ENCODE data around the gene THEMIS.
"Not testable (repeated sequence)": the region's sequence is repeated elsewhere in the genome, so short reads cannot be mapped to it uniquely, and the experiment has no call there.

Gene THEMIS

DNA sequence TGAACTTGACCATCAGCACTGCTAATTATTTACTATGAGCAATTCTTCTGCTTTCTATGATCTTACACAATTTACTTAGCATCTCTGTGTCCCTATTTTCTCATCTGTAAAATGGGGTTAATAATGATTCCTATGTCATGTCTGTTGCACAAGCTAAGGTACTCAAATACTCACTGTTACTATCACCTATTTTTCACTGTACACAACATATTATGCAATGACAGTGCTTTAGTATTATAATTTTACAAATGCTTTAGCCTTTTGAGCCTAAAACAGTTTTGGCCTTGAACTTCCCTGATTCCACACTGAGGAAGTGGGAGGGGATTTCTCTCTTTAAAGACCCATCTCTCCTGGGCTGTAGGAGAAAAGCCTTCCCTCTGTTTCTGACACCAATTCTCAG, 36.9 kb upstream of the THEMIS start:
- Histone ChIP-seq H3K36me3 (ENCODE audit: insufficient read depth, insufficient read length, low read length) (no peaks in the 10 kb centered on the region), H3K4me1 (ENCODE audit: insufficient read depth, insufficient read length) (no peaks in the 10 kb centered on the region), H3K9ac (ENCODE audit: insufficient read length, low read depth) (no peak overlapping the region), H3K4me3 (ENCODE audit: insufficient read length, low read depth) (no peak overlapping the region), H3K27me3 (ENCODE audit: insufficient read depth, insufficient read length) (no peaks in the 10 kb centered on the region), H3K9me3 (ENCODE audit: insufficient read depth, low read length) (peaks cover 8% of the 10 kb centered on the region; the same call in 1 of the 2 replicates)
- DNase-seq (ENCODE audit: low read depth, low spot score): no peak
- TF ChIP-seq SUZ12 (IDR thresholded peaks at IDR 0.05; ENCODE audit: extremely low read depth, insufficient read depth, insufficient read length) (no peak), ZNF274 (IDR thresholded peaks at IDR 0.05; ENCODE audit: low read depth, low read length) (no peak), YY1 (IDR thresholded peaks at IDR 0.05; ENCODE audit: insufficient read depth, insufficient read length) (no peak)

- Histone ChIP-seq H3K27me3 (ENCODE audit: insufficient read depth, insufficient read length) (no peaks in the 10 kb centered on the region), H3K9ac (ENCODE audit: insufficient read length, low read depth) (no peak overlapping the region), H3K4me3 (ENCODE audit: insufficient read length, low read depth) (no peak overlapping the region), H3K4me1 (ENCODE audit: insufficient read depth, insufficient read length) (no peaks in the 10 kb centered on the region), H3K9me3 (ENCODE audit: insufficient read depth, low read length) (peaks cover 12% of the 10 kb centered on the region; the same call in 1 of the 2 replicates), H3K36me3 (ENCODE audit: insufficient read depth, insufficient read length, low read length) (no peaks in the 10 kb centered on the region)
- TF ChIP-seq ZNF274 (IDR thresholded peaks at IDR 0.05; ENCODE audit: low read depth, low read length): no peak
- no peak for TF ChIP-seq SUZ12 (IDR thresholded peaks at IDR 0.05; ENCODE audit: extremely low read depth, insufficient read depth, insufficient read length)
- TF ChIP-seq YY1 (IDR thresholded peaks at IDR 0.05; ENCODE audit: insufficient read depth, insufficient read length): no peak
- no peak for DNase-seq (ENCODE audit: low read depth, low spot score)
Measured at GRCh38 chr6:127937102-127937501, 36.2 kb upstream of the THEMIS start.

DNA sequence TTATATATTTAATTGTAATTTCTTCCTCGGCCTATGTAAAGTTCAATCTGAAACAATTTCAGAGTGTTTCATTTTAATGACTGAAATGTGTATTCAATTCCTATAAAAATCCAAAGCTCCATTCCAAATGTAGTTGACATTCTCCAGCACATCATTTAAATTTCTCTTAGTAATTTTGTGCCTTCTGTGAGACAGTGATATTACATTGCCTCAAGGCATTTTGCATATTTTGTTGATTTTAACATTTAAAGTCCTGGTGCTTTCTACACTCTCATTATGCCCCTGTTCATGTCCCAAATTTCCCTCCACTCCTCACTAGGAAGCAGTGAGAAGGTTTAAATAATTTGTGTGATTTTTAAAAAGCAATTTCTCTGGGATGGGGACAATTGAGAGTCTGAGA, 34.1 kb upstream of the THEMIS start:
- TF ChIP-seq YY1 (IDR thresholded peaks at IDR 0.05; ENCODE audit: insufficient read depth, insufficient read length): no peak
- H3K36me3 ChIP-seq (ENCODE audit: insufficient read depth, insufficient read length, low read length): no peaks in the 10 kb centered on the region
- no peaks in the 10 kb centered on the region for H3K4me1 ChIP-seq (ENCODE audit: insufficient read depth, insufficient read length)
- H3K4me3 ChIP-seq (ENCODE audit: insufficient read length, low read depth): no peak overlapping the region
- DNase-seq (ENCODE audit: low read depth, low spot score): no peak
- no peak overlapping the region for H3K9ac ChIP-seq (ENCODE audit: insufficient read length, low read depth)
- peaks cover 12% of the 10 kb centered on the region; the same call in 1 of the 2 replicates for H3K9me3 ChIP-seq (ENCODE audit: insufficient read depth, low read length)
- H3K27me3 ChIP-seq (ENCODE audit: insufficient read depth, insufficient read length): no peaks in the 10 kb centered on the region

DNA sequence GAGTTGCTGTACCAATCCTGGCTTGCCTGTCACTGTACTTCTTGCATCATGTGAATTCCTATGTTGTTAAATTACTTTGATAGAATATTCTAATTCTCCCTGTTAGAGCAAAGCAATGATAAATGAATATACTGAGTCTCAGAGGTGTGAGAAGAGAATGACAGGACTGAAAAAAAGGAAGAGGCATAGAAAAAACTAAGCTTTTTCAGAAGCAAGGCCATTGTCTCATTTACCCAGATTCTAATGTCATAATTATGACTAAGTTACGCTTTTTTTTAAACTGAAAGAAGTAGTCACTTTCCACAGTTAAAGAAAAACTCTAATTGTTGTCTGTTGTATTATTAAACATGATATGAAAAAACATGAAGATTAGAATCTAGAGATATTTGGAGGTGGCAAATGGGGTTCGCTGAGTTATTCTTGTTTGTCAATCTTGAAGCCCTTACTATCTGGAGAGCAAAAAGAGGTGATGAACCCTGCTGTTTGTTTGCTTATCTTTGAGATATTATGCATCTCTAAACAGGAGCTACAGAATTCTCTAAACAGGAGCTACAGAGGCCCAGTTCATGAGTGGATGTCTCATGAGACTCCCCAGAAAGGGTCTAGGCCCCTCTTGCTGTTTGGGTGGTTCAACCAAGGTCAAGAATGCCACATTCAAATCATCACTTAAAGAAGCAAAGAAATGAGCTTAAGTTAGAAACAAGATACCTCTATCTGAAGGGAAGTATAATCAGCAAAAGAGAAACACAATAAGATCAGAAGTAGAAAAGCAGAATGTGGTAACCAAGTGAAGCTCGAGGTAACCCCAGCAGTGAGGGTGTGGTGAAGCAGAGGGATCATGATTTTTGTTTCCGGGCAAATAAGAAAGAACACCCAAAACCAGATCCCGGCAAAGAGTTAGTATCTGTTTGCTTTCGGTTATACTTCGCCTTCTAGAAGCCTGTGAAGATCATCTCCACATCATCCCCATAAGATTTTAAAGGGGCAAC, 33.3 kb upstream of the THEMIS start:
- Histone ChIP-seq H3K9me3 (ENCODE audit: insufficient read depth, low read length) (peaks cover 12% of the 10 kb centered on the region; the same call in 1 of the 2 replicates), H3K4me3 (ENCODE audit: insufficient read length, low read depth) (no peak overlapping the region), H3K27me3 (ENCODE audit: insufficient read depth, insufficient read length) (no peaks in the 10 kb centered on the region), H3K9ac (ENCODE audit: insufficient read length, low read depth) (no peak overlapping the region), H3K4me1 (ENCODE audit: insufficient read depth, insufficient read length) (no peaks in the 10 kb centered on the region), H3K36me3 (ENCODE audit: insufficient read depth, insufficient read length, low read length) (no peaks in the 10 kb centered on the region)
- TF ChIP-seq ZNF274 (IDR thresholded peaks at IDR 0.05; ENCODE audit: low read depth, low read length) (no peak), SUZ12 (IDR thresholded peaks at IDR 0.05; ENCODE audit: extremely low read depth, insufficient read depth, insufficient read length) (no peak), YY1 (IDR thresholded peaks at IDR 0.05; ENCODE audit: insufficient read depth, insufficient read length) (no peak)
- DNase-seq (ENCODE audit: low read depth, low spot score): no peak

- Histone ChIP-seq H3K9ac (ENCODE audit: insufficient read length, low read depth) (no peak overlapping the region), H3K36me3 (ENCODE audit: insufficient read depth, insufficient read length, low read length) (no peaks in the 10 kb centered on the region), H3K9me3 (ENCODE audit: insufficient read depth, low read length) (peaks cover 12% of the 10 kb centered on the region; the same call in 1 of the 2 replicates), H3K4me1 (ENCODE audit: insufficient read depth, insufficient read length) (no peaks in the 10 kb centered on the region), H3K4me3 (ENCODE audit: insufficient read length, low read depth) (no peak overlapping the region), H3K27me3 (ENCODE audit: insufficient read depth, insufficient read length) (no peaks in the 10 kb centered on the region)
- TF ChIP-seq ZNF274 (IDR thresholded peaks at IDR 0.05; ENCODE audit: low read depth, low read length) (no peak), SUZ12 (IDR thresholded peaks at IDR 0.05; ENCODE audit: extremely low read depth, insufficient read depth, insufficient read length) (no peak), YY1 (IDR thresholded peaks at IDR 0.05; ENCODE audit: insufficient read depth, insufficient read length) (no peak)
- no peak for DNase-seq (ENCODE audit: low read depth, low spot score)
Measured at GRCh38 chr6:127933137-127933536, 32.3 kb upstream of the THEMIS start.

- TF ChIP-seq SUZ12 (IDR thresholded peaks at IDR 0.05; ENCODE audit: extremely low read depth, insufficient read depth, insufficient read length) (no peak), ZNF274 (IDR thresholded peaks at IDR 0.05; ENCODE audit: low read depth, low read length) (no peak), YY1 (IDR thresholded peaks at IDR 0.05; ENCODE audit: insufficient read depth, insufficient read length) (no peak)
- H3K9me3 ChIP-seq (ENCODE audit: insufficient read depth, low read length): peaks cover 12% of the 10 kb centered on the region; the same call in 1 of the 2 replicates
- H3K4me1 ChIP-seq (ENCODE audit: insufficient read depth, insufficient read length): no peaks in the 10 kb centered on the region
- no peak overlapping the region for H3K4me3 ChIP-seq (ENCODE audit: insufficient read length, low read depth)
- no peak overlapping the region for H3K9ac ChIP-seq (ENCODE audit: insufficient read length, low read depth)
- DNase-seq (ENCODE audit: low read depth, low spot score): no peak
- no peaks in the 10 kb centered on the region for H3K27me3 ChIP-seq (ENCODE audit: insufficient read depth, insufficient read length)
- no peaks in the 10 kb centered on the region for H3K36me3 ChIP-seq (ENCODE audit: insufficient read depth, insufficient read length, low read length)
Measured at GRCh38 chr6:127932708-127933107, 31.9 kb upstream of the THEMIS start.

DNA sequence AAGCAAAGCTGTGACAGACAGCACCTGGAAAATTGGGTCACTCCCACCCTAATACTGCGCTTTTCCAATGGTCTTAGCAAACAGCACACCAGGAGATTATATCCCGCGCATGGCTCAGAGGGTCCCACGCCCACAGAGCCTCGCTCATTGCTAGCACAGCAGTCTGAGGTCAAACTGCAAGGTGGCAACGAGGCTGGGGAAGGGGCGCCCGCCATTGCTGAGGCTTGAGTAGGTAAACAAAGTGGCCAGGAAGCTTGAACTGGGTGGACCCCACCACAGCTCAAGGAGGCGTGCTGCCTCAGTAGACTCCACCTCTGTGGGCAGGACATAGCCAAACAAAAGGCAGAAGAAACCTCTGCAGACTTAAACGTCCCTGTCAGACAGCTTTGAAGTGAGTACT, 25.6 kb upstream of the THEMIS start:
- not testable (repeated sequence) for H3K4me1 ChIP-seq (ENCODE audit: insufficient read depth, insufficient read length); H3K9me3 ChIP-seq (ENCODE audit: insufficient read depth, low read length); DNase-seq (ENCODE audit: low read depth, low spot score); H3K27me3 ChIP-seq (ENCODE audit: insufficient read depth, insufficient read length); H3K9ac ChIP-seq (ENCODE audit: insufficient read length, low read depth); H3K36me3 ChIP-seq (ENCODE audit: insufficient read depth, insufficient read length, low read length); H3K4me3 ChIP-seq (ENCODE audit: insufficient read length, low read depth)
